HL-60 (cell line): ENCODE results near the gene SPG21.

ENCODE experiments used
- DNase-seq, 2 experiments: peaks; one replicate each; pipeline ENCODE4 v3.0.0-alpha.2; 2010 to 2020; ENCODE audit warnings: low read depth in 1 of 2, low spot score in 1 of 2
- H3K27ac ChIP-seq: fragments of 250-450 bp; sonication (Bioruptor Pico); replicated peaks from 2 replicates; pipeline ENCODE4 v1.5.1; 2020; ENCODE audit warnings: mild to moderate bottlenecking, moderate library complexity
- H3K27me3 ChIP-seq: fragments of 250-450 bp; sonication (Bioruptor Pico); 2 replicates; pipeline ENCODE4 v1.5.1; 2021; ENCODE audit warnings: mild to moderate bottlenecking, moderate library complexity; ENCODE audit not compliant: insufficient read depth, poor library complexity, severe bottlenecking
- H3K4me3 ChIP-seq: replicated peaks from 2 replicates; pipeline ENCODE4 v1.5.1; 2011; ENCODE audit warnings: mild to moderate bottlenecking, control low read depth, low read length; ENCODE audit not compliant: insufficient read depth
- CTCF ChIP-seq: IDR thresholded peaks from one replicate; pipeline ENCODE4 v1.5.1; 2011; ENCODE audit warnings: low read length, control low read depth, inconsistent platforms; ENCODE audit not compliant: insufficient read depth
- GABPA ChIP-seq: IDR thresholded peaks from 2 replicates; pipeline ENCODE4 v1.6.1; 2012; ENCODE audit warnings: low read depth
- POLR2AphosphoS5 ChIP-seq: IDR thresholded peaks from 2 replicates; pipeline ENCODE4 v1.6.1; 2012; ENCODE audit warnings: low read depth
- REST ChIP-seq: IDR thresholded peaks from 2 replicates; pipeline ENCODE4 v1.6.1; 2012; ENCODE audit warnings: low read depth; ENCODE audit not compliant: insufficient replicate concordance
- SPI1 ChIP-seq: IDR thresholded peaks from 2 replicates; pipeline ENCODE4 v1.6.1; 2012; ENCODE audit warnings: low read depth, mild to moderate bottlenecking, borderline replicate concordance

The SPG21 gene

GRCh38 chr15:65027593-65027992 lies 37.9 kb upstream of the SPG21 start:
- no peak overlapping the region for H3K27ac ChIP-seq
- no peaks in the 10 kb centered on the region for H3K27me3 ChIP-seq
- TF ChIP-seq CTCF (no peak), SPI1 (no peak; the same call in 1 of the 2 replicates), POLR2AphosphoS5 (no peak), REST (no peak), GABPA (no peak)
- no peak for DNase-seq
- H3K4me3 ChIP-seq, result no peak overlapping the region

GRCh38 chr15:65026756-65027155 lies 37.0 kb upstream of the SPG21 start:
- no peak overlapping the region for H3K4me3 ChIP-seq
- H3K27me3 ChIP-seq, result no peaks in the 10 kb centered on the region
- H3K27ac ChIP-seq, result no peak overlapping the region
- no peak for DNase-seq
- no peak for TF ChIP-seq REST
- TF ChIP-seq POLR2AphosphoS5, result no peak
- TF ChIP-seq CTCF, result no peak
- TF ChIP-seq GABPA, result no peak
- no peak for TF ChIP-seq SPI1

- Histone ChIP-seq H3K4me3 (no peak overlapping the region), H3K27me3 (no peaks in the 10 kb centered on the region), H3K27ac (no peak overlapping the region)
- DNase-seq, result no peak
- TF ChIP-seq REST, result no peak
- no peak for TF ChIP-seq GABPA
- TF ChIP-seq CTCF, result no peak
- TF ChIP-seq SPI1, result no peak
- no peak for TF ChIP-seq POLR2AphosphoS5
Observed at GRCh38 chr15:65021488-65021887, 31.8 kb upstream of the SPG21 start.
